ENCODE data around the gene YWHAG. TPM values are rescaled to one million over a fixed set of nuclear protein-coding genes. Genes with fewer than 3 reads are reported as not detected.
"Not testable (repeated sequence)": the region's sequence is repeated elsewhere in the genome, so short reads cannot be mapped to it uniquely, and the experiment has no call there.

YWHAG gene
- total RNA-seq, 2 experiments from 2014 or later: 42.6 to 126 TPM

GRCh38 chr7:76368190-76368589 is 9.4 kb upstream of the YWHAG start:
- no peaks in the 10 kb centered on the region for H3K79me2 ChIP-seq (ENCODE audit: insufficient read depth, low read depth, low read length)
- H2AFZ ChIP-seq (ENCODE audit: low read length): no peak overlapping the region
- H3K36me3 ChIP-seq (ENCODE audit: insufficient read depth, low read length): no peaks in the 10 kb centered on the region
- intact Hi-C loops (cut with micrococcal nuclease; ENCODE audit: unreplicated experiment): no loop called here
- POLR2A ChIA-PET: no interaction called here
- peaks cover 14% of the 10 kb centered on the region for H3K4me1 ChIP-seq (ENCODE audit: insufficient read depth, low read length, poor library complexity, severe bottlenecking)
- no peak overlapping the region for H3K27ac ChIP-seq (ENCODE audit: low read depth, low read length, poor library complexity, severe bottlenecking)
- no peak overlapping the region for H3K4me3 ChIP-seq (ENCODE audit: low read depth, low read length, poor library complexity, severe bottlenecking)
- no peaks in the 10 kb centered on the region for H4K20me1 ChIP-seq (ENCODE audit: insufficient read depth, low read length)
- no TSS peak for BruUV-seq (replicated peaks)
- CTCF ChIA-PET (ENCODE audit: unreplicated experiment): no interaction called here
- TF ChIP-seq CTCF (conservative IDR thresholded peaks at IDR 0.05; ENCODE audit: low read length) (no peak), EZH2phosphoT487 (IDR thresholded peaks at IDR 0.05; ENCODE audit: borderline replicate concordance, low read depth, low read length) (no peak)
- no peaks in the 10 kb centered on the region for H3K9me2 ChIP-seq (ENCODE audit: insufficient read depth, low read length)
- H3K4me2 ChIP-seq (ENCODE audit: low read length): no peak overlapping the region
- H3K9me3 ChIP-seq (ENCODE audit: low read length): no peaks in the 10 kb centered on the region
- DNase-seq (ENCODE audit: low spot score): no peak

GRCh38 chr7:76364198-76364584 is 5.4 kb upstream of the YWHAG start:
- BruUV-seq (replicated peaks): no TSS peak
- Histone ChIP-seq H3K79me2 (ENCODE audit: insufficient read depth, low read depth, low read length) (no peaks in the 10 kb centered on the region), H3K36me3 (ENCODE audit: insufficient read depth, low read length) (no peaks in the 10 kb centered on the region), H4K20me1 (ENCODE audit: insufficient read depth, low read length) (no peaks in the 10 kb centered on the region), H3K27ac (ENCODE audit: low read depth, low read length, poor library complexity, severe bottlenecking) (no peak overlapping the region), H3K4me1 (ENCODE audit: insufficient read depth, low read length, poor library complexity, severe bottlenecking) (peaks cover 20% of the 10 kb centered on the region), H3K4me3 (ENCODE audit: low read depth, low read length, poor library complexity, severe bottlenecking) (no peak overlapping the region), H3K9me3 (ENCODE audit: low read length) (no peaks in the 10 kb centered on the region), H2AFZ (ENCODE audit: low read length) (peak overlapping the region; percentile 77), H3K4me2 (ENCODE audit: low read length) (peak overlapping the region; percentile 51), H3K9me2 (ENCODE audit: insufficient read depth, low read length) (no peaks in the 10 kb centered on the region)
- no peak for TF ChIP-seq EZH2phosphoT487 (IDR thresholded peaks at IDR 0.05; ENCODE audit: borderline replicate concordance, low read depth, low read length)
- TF ChIP-seq CTCF (conservative IDR thresholded peaks at IDR 0.05; ENCODE audit: low read length): no peak
- ChIA-PET CTCF (ENCODE audit: unreplicated experiment) (interaction anchor here (0.6 kb wide), 2 partner anchors 8 to 39 kb away, joined by 3 read pairs; no protein-coding TSS in a partner anchor), POLR2A (interaction anchor here (0.6 to 1.1 kb wide), 3 partner anchors 11 to 238 kb away, joined by 4 to 5 read pairs (median 4); no protein-coding TSS in a partner anchor)
- no peak for DNase-seq (ENCODE audit: low spot score)
- intact Hi-C loops (cut with micrococcal nuclease; ENCODE audit: unreplicated experiment): no loop called here

- Histone ChIP-seq H3K4me2 (ENCODE audit: low read length) (peak overlapping the region; percentile 51; the same call in 1 of the 2 replicates), H2AFZ (ENCODE audit: low read length) (peak overlapping the region; percentile 77; the same call in 1 of the 2 replicates), H3K4me1 (ENCODE audit: insufficient read depth, low read length, poor library complexity, severe bottlenecking) (peaks cover 20% of the 10 kb centered on the region)
- H4K20me1 ChIP-seq (ENCODE audit: insufficient read depth, low read length); BruUV-seq (replicated peaks); H3K36me3 ChIP-seq (ENCODE audit: insufficient read depth, low read length); H3K79me2 ChIP-seq (ENCODE audit: insufficient read depth, low read depth, low read length); H3K9me2 ChIP-seq (ENCODE audit: insufficient read depth, low read length); CTCF ChIA-PET (ENCODE audit: unreplicated experiment); H3K4me3 ChIP-seq (ENCODE audit: low read depth, low read length, poor library complexity, severe bottlenecking); H3K9me3 ChIP-seq (ENCODE audit: low read length); DNase-seq (ENCODE audit: low spot score); H3K27ac ChIP-seq (ENCODE audit: low read depth, low read length, poor library complexity, severe bottlenecking); intact Hi-C loops (cut with micrococcal nuclease; ENCODE audit: unreplicated experiment): not testable (repeated sequence)
- POLR2A ChIA-PET: interaction anchor here (1.1 kb wide), 1 partner anchor 50 kb away, joined by 4 read pairs; no protein-coding TSS in a partner anchor
These were observed 5.0 kb upstream of the YWHAG start for GRCh38 chr7:76363754-76364153.
